H1 (cell line): ENCODE results near the gene ANKRD11. TPM values are rescaled to one million over a fixed set of nuclear protein-coding genes. Genes with fewer than 3 reads are reported as not detected.

Source experiments
- ASH2L ChIP-seq: fragments of 200-600, 300-600 bp; sonication (generic); IDR thresholded peaks from one replicate; pipeline ENCODE4 v1.7.1; 2017; ENCODE audit warnings: low read length
- CREB1 ChIP-seq: IDR thresholded peaks from 2 replicates; pipeline ENCODE4 v1.6.1; 2012; ENCODE audit warnings: inconsistent platforms
- CTCF ChIP-seq, 3 experiments: IDR thresholded peaks; 1 replicate in 2 of 3; 2 replicates in 1 of 3; pipeline versions ENCODE4 v1.5.1 to v1.6.1; 2011; ENCODE audit warnings: low read length in 3 of 3, mild to moderate bottlenecking in 3 of 3, inconsistent platforms in 2 of 3, low read depth in 1 of 3, moderate library complexity in 1 of 3; ENCODE audit not compliant: insufficient read depth in 1 of 3; ENCODE audit errors: control extremely low read depth in 1 of 3
- JUN ChIP-seq: IDR thresholded peaks from 2 replicates; pipeline ENCODE4 v1.6.1; 2011; ENCODE audit warnings: low read depth, mild to moderate bottlenecking, improper control_type of control experiment, low read length
- KDM4A ChIP-seq: IDR thresholded peaks from one replicate; pipeline ENCODE4 v1.7.1; 2012; ENCODE audit warnings: low read depth, mild to moderate bottlenecking, moderate library complexity, low read length, inconsistent platforms; ENCODE audit not compliant: severe bottlenecking
- NRF1 ChIP-seq: IDR thresholded peaks from 2 replicates; pipeline ENCODE4 v1.6.1; 2011; ENCODE audit warnings: mild to moderate bottlenecking, low read depth, low read length, improper control_type of control experiment
- PHF8 ChIP-seq: fragments of 200-600 bp; sonication (generic); conservative IDR thresholded peaks from 2 replicates; pipeline ENCODE4 v1.7.1; 2012; ENCODE audit warnings: low read depth, mild to moderate bottlenecking, inconsistent platforms, low read length, moderate library complexity
- POLR2A ChIP-seq, 2 experiments: IDR thresholded peaks; 1 replicate in 1 of 2; 2 replicates in 1 of 2; pipeline ENCODE4 v1.6.1; 2011; ENCODE audit warnings: low read depth in 2 of 2, low read length in 2 of 2, mild to moderate bottlenecking in 2 of 2; ENCODE audit errors: control extremely low read depth in 1 of 2
- POLR2AphosphoS5 ChIP-seq: IDR thresholded peaks from 2 replicates; pipeline ENCODE4 v1.6.1; 2011; ENCODE audit warnings: low read depth, low read length
- SP4 ChIP-seq: IDR thresholded peaks from 2 replicates; pipeline ENCODE4 v1.6.1; 2012; ENCODE audit warnings: low read length, inconsistent platforms
- YY1 ChIP-seq: IDR thresholded peaks from 2 replicates; pipeline ENCODE4 v1.6.1; 2011; ENCODE audit warnings: low read depth, mild to moderate bottlenecking, low read length
- polyA plus RNA-seq, 7 experiments: library from polyadenylated mRNA; depleted of rRNA in 3 of 7; stranded (reverse) in 5 of 7; unstranded in 2 of 7; fragments of >200 nt in 5 of 7; fragments of 200-250 nt in 2 of 7; gene quantifications; 1 replicate in 5 of 7; 2 replicates in 1 of 7; 4 replicates in 1 of 7; pipeline versions ENCODE4 v1.2.1 to v1.2.3, GENCODE V29; 2011 to 2013; ENCODE audit warnings: missing spikeins in 2 of 7, mixed read lengths in 2 of 7
- total RNA-seq: library from RNA; stranded (reverse); fragmentation: NEBNext Ultra II Directional; extraction: Animal tissue kit (Norgen Biotek cat#: 25700); gene quantifications from 2 replicates; pipeline ENCODE4 v1.2.1, GENCODE V29; 2021
- TF ChIP-seq, protein P1 (sequence below): IDR thresholded peaks from 2 replicates; pipeline ENCODE4 v1.6.1; 2012; ENCODE audit warnings: inconsistent platforms

The ANKRD11 gene
- total and polyA plus RNA-seq, 2 of the 8 experiments (the other 6 are each of a cell fraction or from before 2014, with no cell fraction given), result 46.5 to 142 TPM

DNA sequence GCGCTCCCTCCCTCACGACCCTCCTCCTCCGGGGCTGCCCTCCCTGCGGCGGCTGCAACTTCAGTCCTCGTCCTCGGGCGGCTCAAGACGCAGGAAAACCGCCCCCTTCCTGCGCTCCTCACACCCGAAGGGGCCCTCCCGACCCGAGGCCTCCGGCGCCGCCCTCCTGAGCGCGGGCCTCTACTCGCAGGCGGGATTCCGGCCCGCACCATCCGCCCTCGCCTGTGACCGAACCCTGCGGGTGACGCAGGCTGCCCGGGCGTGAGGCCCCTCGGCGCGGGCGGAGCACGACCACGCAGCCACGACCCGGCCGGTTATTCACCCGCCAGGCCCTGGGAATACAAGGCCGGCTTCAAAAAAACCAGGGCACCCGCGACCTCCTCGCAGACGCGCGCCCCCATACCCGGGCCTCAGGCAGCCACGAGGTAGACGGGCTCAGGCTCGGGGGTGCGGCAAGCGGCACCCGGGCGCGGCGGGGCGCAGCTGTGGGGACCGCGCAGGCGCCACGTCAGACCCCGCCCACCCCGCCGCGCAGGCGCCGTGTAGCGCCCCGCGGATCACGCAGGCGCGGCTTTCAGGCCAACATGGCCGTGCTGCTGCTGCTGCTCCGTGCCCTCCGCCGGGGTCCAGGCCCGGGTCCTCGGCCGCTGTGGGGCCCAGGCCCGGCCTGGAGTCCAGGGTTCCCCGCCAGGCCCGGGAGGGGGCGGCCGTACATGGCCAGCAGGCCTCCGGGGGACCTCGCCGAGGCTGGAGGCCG, 17.7 kb upstream of the ANKRD11 start, which contains the start of gene SPG7 (continued):
- TF ChIP-seq KDM4A (peak; percentile 82), PHF8 (peak; percentile 98), NRF1 (peak; percentile 79), YY1 (peak; percentile 93), SP4 (no peak), POLR2A (IDR thresholded peaks at IDR 0.05; ENCODE audit: control extremely low read depth in 1 of 2, low read depth in 2 of 2, low read length in 2 of 2) (peak; percentile 83 to 88), CREB1 (peak; percentile 2), POLR2AphosphoS5 (peak; percentile 84), JUN (no peak), CTCF (IDR thresholded peaks at IDR 0.05; ENCODE audit: control extremely low read depth in 1 of 3, insufficient read depth in 1 of 3, low read depth in 1 of 3, low read length in 3 of 3) (0 out of 4 replicates have a peak, but pooled peaks of 1 of the 3 experiments have one; percentile 3), ASH2L (peak; percentile 84)
- TF ChIP-seq, protein P1, sequence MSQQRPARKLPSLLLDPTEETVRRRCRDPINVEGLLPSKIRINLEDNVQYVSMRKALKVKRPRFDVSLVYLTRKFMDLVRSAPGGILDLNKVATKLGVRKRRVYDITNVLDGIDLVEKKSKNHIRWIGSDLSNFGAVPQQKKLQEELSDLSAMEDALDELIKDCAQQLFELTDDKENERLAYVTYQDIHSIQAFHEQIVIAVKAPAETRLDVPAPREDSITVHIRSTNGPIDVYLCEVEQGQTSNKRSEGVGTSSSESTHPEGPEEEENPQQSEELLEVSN, result peak; percentile 89
- TF ChIP-seq, all 59 proteins: peak for 17
